GM08714 (cell line): Measurements from ENCODE around the gene ADPRHL1.
"Not testable (repeated sequence)": the region's sequence is repeated elsewhere in the genome, so short reads cannot be mapped to it uniquely, and the experiment has no call there.

Experiments
- H3K4me3 ChIP-seq: fragments of 200-500 bp; sonication (Bioruptor generic); 2 replicates; pipeline ENCODE4 v1.5.1; 2014; ENCODE audit warnings: mild to moderate bottlenecking, low read length, inconsistent platforms
- ZNF274 ChIP-seq: IDR thresholded peaks from 2 replicates; pipeline ENCODE4 v1.6.1; 2012; ENCODE audit warnings: mild to moderate bottlenecking, low read depth, low read length

The ADPRHL1 gene

GRCh38 chr13:113403255-113404104 lies 49.8 kb downstream of the ADPRHL1 start:
- H3K4me3 ChIP-seq = no peak overlapping the region
- TF ChIP-seq ZNF274 = no peak

GRCh38 chr13:113402471-113403254 lies 50.6 kb downstream of the ADPRHL1 start:
- no peak for TF ChIP-seq ZNF274
- H3K4me3 ChIP-seq = no peak overlapping the region

GRCh38 chr13:113401452-113402415 lies 51.6 kb downstream of the ADPRHL1 start:
- no peak overlapping the region for H3K4me3 ChIP-seq
- no peak for TF ChIP-seq ZNF274

- H3K4me3 ChIP-seq = no peak overlapping the region
- TF ChIP-seq ZNF274 = no peak
Measured at GRCh38 chr13:113400621-113401451, 52.5 kb downstream of the ADPRHL1 start.

GRCh38 chr13:113399755-113400149 lies 53.5 kb downstream of the ADPRHL1 start:
- TF ChIP-seq ZNF274 = no peak
- H3K4me3 ChIP-seq = no peak overlapping the region

GRCh38 chr13:113398963-113399754 lies 54.1 kb downstream of the ADPRHL1 start:
- H3K4me3 ChIP-seq = no peak overlapping the region
- TF ChIP-seq ZNF274 = no peak

- TF ChIP-seq ZNF274 = no peak
- H3K4me3 ChIP-seq = no peak overlapping the region
Measured at GRCh38 chr13:113397608-113398425, 55.5 kb downstream of the ADPRHL1 start.

- TF ChIP-seq ZNF274 = no peak
- H3K4me3 ChIP-seq = no peak overlapping the region; the same call in 1 of the 2 replicates
Measured at GRCh38 chr13:113394339-113394640, 59.0 kb downstream of the ADPRHL1 start.

GRCh38 chr13:113393563-113394338 lies 59.5 kb downstream of the ADPRHL1 start:
- no peak for TF ChIP-seq ZNF274
- peak overlapping the region; percentile 76; the same call in 1 of the 2 replicates for H3K4me3 ChIP-seq

GRCh38 chr13:113393226-113393562 lies 60.1 kb downstream of the ADPRHL1 start:
- no peak for TF ChIP-seq ZNF274
- H3K4me3 ChIP-seq = peak overlapping the region; percentile 76; the same call in 1 of the 2 replicates

- no peak overlapping the region for H3K4me3 ChIP-seq
- no peak for TF ChIP-seq ZNF274
Measured at GRCh38 chr13:113390874-113391497, 62.3 kb downstream of the ADPRHL1 start.

GRCh38 chr13:113389586-113389985 lies 63.7 kb downstream of the ADPRHL1 start:
- H3K4me3 ChIP-seq = not testable (repeated sequence)
